Ishikawa (cell line): ENCODE data around the gene PTPRN2.

Experiments used
- CEBPB ChIP-seq: IDR thresholded peaks from 2 replicates; pipeline ENCODE4 v1.6.1; 2012
- CREB1 ChIP-seq: IDR thresholded peaks from 2 replicates; pipeline ENCODE4 v1.6.1; 2012; ENCODE audit warnings: low read depth
- EGR1 ChIP-seq: IDR thresholded peaks from 2 replicates; pipeline ENCODE4 v1.6.1; 2012
- EP300 ChIP-seq: IDR thresholded peaks from 2 replicates; pipeline ENCODE4 v1.6.1; 2012; ENCODE audit warnings: borderline replicate concordance
- FOXM1 ChIP-seq: IDR thresholded peaks from 2 replicates; pipeline ENCODE4 v1.6.1; 2012; ENCODE audit warnings: low read depth, borderline replicate concordance
- MAX ChIP-seq: IDR thresholded peaks from 2 replicates; pipeline ENCODE4 v1.6.1; 2012
- NFIC ChIP-seq: IDR thresholded peaks from 2 replicates; pipeline ENCODE4 v1.6.1; 2012
- RAD21 ChIP-seq: IDR thresholded peaks from 2 replicates; pipeline ENCODE4 v1.6.1; 2012; ENCODE audit warnings: low read depth
- REST ChIP-seq: IDR thresholded peaks from 2 replicates; pipeline ENCODE4 v1.6.1; 2012; ENCODE audit warnings: low read depth, mild to moderate bottlenecking
- TAF1 ChIP-seq: IDR thresholded peaks from 2 replicates; pipeline ENCODE4 v1.6.1; 2012; ENCODE audit warnings: low read depth, mild to moderate bottlenecking
- TCF12 ChIP-seq: IDR thresholded peaks from 2 replicates; pipeline ENCODE4 v1.6.1; 2012; ENCODE audit warnings: low read depth
- TEAD4 ChIP-seq: IDR thresholded peaks from 2 replicates; pipeline ENCODE4 v1.6.1; 2012
- USF1 ChIP-seq: IDR thresholded peaks from 2 replicates; pipeline ENCODE4 v1.6.1; 2012
- YY1 ChIP-seq: IDR thresholded peaks from 2 replicates; pipeline ENCODE4 v1.6.1; 2012; ENCODE audit warnings: low read depth
- ZBTB7A ChIP-seq: IDR thresholded peaks from 2 replicates; pipeline ENCODE4 v1.6.1; 2012; ENCODE audit warnings: low read depth

PTPRN2 gene

GRCh38 chr7:157791666-157792065 is 796.0 kb downstream of the PTPRN2 start:
- TF ChIP-seq NFIC (no peak), CEBPB (no peak), TEAD4 (no peak), TCF12 (no peak), CREB1 (no peak), YY1 (no peak)

GRCh38 chr7:157791261-157791660 is 796.4 kb downstream of the PTPRN2 start:
- TF ChIP-seq CEBPB = no peak
- no peak for TF ChIP-seq CREB1
- TF ChIP-seq RAD21 = no peak
- TF ChIP-seq TEAD4 = no peak

GRCh38 chr7:157789942-157790341 is 797.7 kb downstream of the PTPRN2 start:
- no peak for TF ChIP-seq CREB1
- TF ChIP-seq ZBTB7A = no peak
- TF ChIP-seq MAX = no peak
- no peak for TF ChIP-seq REST
- no peak for TF ChIP-seq EP300
- TF ChIP-seq YY1 = no peak
- no peak for TF ChIP-seq TCF12
- TF ChIP-seq EGR1 = no peak
- no peak for TF ChIP-seq TEAD4
- no peak for TF ChIP-seq TAF1
- no peak for TF ChIP-seq USF1

- TF ChIP-seq TEAD4 (no peak), CEBPB (no peak), CREB1 (no peak), TAF1 (no peak), REST (no peak), EP300 (no peak), USF1 (no peak), ZBTB7A (no peak), EGR1 (no peak), NFIC (no peak), FOXM1 (no peak), MAX (no peak), YY1 (no peak), TCF12 (no peak), RAD21 (no peak)
These were observed 798.5 kb downstream of the PTPRN2 start for GRCh38 chr7:157789094-157789493.

GRCh38 chr7:157788573-157788972 is 799.0 kb downstream of the PTPRN2 start:
- no peak for TF ChIP-seq EP300
- TF ChIP-seq CREB1 = no peak
- TF ChIP-seq TEAD4 = no peak

GRCh38 chr7:157787275-157787701 is 800.3 kb downstream of the PTPRN2 start:
- TF ChIP-seq USF1 (no peak), NFIC (no peak), TAF1 (no peak), CREB1 (no peak), MAX (no peak), TEAD4 (no peak), ZBTB7A (no peak), EP300 (no peak), REST (no peak), YY1 (no peak), CEBPB (no peak), EGR1 (no peak)
